Panc1 (cell line): ENCODE data around the gene ZFAND4. TPM values are rescaled to one million over a fixed set of nuclear protein-coding genes. Genes with fewer than 3 reads are reported as not detected.
"Not testable (repeated sequence)": the region's sequence is repeated elsewhere in the genome, so short reads cannot be mapped to it uniquely, and the experiment has no call there.

Source experiments
- ATAC-seq: fragments of 200-7000 bp; cut with Tn5 transposase; 2 replicates; pipeline ENCODE4 v1.9.1; 2020; ENCODE audit warnings: mild to moderate bottlenecking, moderate library complexity
- BruUV-seq: library from RNA; stranded (reverse); fragments of 400-500 nt; replicated peaks from 2 replicates; lab custom pipeline; 2021; lab: Mats Ljungman, UMichigan
- CTCF ChIA-PET: fragments of 300-600 bp; sonication (Branson Sonifier 250); formaldehyde crosslinking; loops from one replicate; lab custom pipeline; 2022; ENCODE audit warnings: antibody characterized with exemption; lab: Charles Lee
- POLR2A ChIA-PET: fragments of 300-600 bp; sonication (Branson Sonifier 250); formaldehyde crosslinking; loops from one replicate; lab custom pipeline; 2022; ENCODE audit warnings: antibody characterized with exemption; lab: Charles Lee
- DNase-seq: peaks from one replicate; pipeline ENCODE4 v3.0.0-alpha.2; 2010; ENCODE audit warnings: low read depth, low spot score
- H3K27ac ChIP-seq: 2 replicates; pipeline ENCODE4 v1.5.1; 2011; ENCODE audit warnings: mild to moderate bottlenecking, low read length, inconsistent platforms
- H3K27me3 ChIP-seq: fragments of 200-500 bp; sonication (Bioruptor generic); 2 replicates; pipeline ENCODE4 v1.6.0; 2014; ENCODE audit warnings: low read length, inconsistent platforms; ENCODE audit not compliant: control insufficient read depth, insufficient read depth
- H3K36me3 ChIP-seq: fragments of 200-500 bp; sonication (Bioruptor generic); 2 replicates; pipeline ENCODE4 v1.5.1; 2014; ENCODE audit warnings: inconsistent platforms, mild to moderate bottlenecking, low read length, moderate library complexity; ENCODE audit not compliant: control insufficient read depth, insufficient read depth
- H3K4me1 ChIP-seq: 2 replicates; pipeline ENCODE4 v1.5.1; 2011; ENCODE audit warnings: inconsistent platforms, mild to moderate bottlenecking, low read length, moderate library complexity; ENCODE audit not compliant: control insufficient read depth, insufficient read depth
- H3K4me3 ChIP-seq, 2 experiments: 2 replicates each; pipeline ENCODE4 v1.5.1; 2011 to 2012; ENCODE audit warnings: low read depth in 2 of 2, low read length in 2 of 2, mild to moderate bottlenecking in 2 of 2, inconsistent platforms in 1 of 2, moderate library complexity in 1 of 2
- H3K9me3 ChIP-seq: fragments of 200-500 bp; sonication (Bioruptor generic); 2 replicates; pipeline ENCODE4 v1.5.1; 2014; ENCODE audit warnings: low read depth, mild to moderate bottlenecking, inconsistent platforms, low read length, moderate library complexity; ENCODE audit not compliant: control insufficient read depth, insufficient read depth
- POLR2AphosphoS5 ChIP-seq: IDR thresholded peaks from 2 replicates; pipeline ENCODE4 v1.6.1; 2012; ENCODE audit warnings: mild to moderate bottlenecking, low read depth, low read length, moderate library complexity
- SIN3A ChIP-seq: IDR thresholded peaks from 2 replicates; pipeline ENCODE4 v1.6.1; 2012; ENCODE audit warnings: low read depth, mild to moderate bottlenecking, low read length, moderate library complexity, borderline replicate concordance; ENCODE audit not compliant: insufficient read depth
- TCF7L2 ChIP-seq: IDR thresholded peaks from 2 replicates; pipeline ENCODE4 v1.6.1; 2011; ENCODE audit warnings: mild to moderate bottlenecking, low read depth, low read length, inconsistent platforms
- in situ Hi-C: cut with HindIII; loops from 2 replicates; pipeline ENCODE4 v1.10.0; 2016; ENCODE audit warnings: low sequenced_read_pairs, low pct_unique_long_range_greater_than_20kb
- intact Hi-C: fragments of 100-400 bp; cut with micrococcal nuclease; formaldehyde crosslinking; loops from one replicate; pipeline ENCODE4 v1.10.0; 2022; ENCODE audit not compliant: unreplicated experiment
- total RNA-seq: library from RNA; stranded (reverse); gene quantifications from one replicate; pipeline ENCODE4 v1.2.1, GENCODE V29; 2021; ENCODE audit not compliant: unreplicated experiment
- TF ChIP-seq, protein P1 (sequence below): fragments of 450-650 bp; IDR thresholded peaks from 2 replicates; pipeline ENCODE4 v1.5.1; 2017; ENCODE audit warnings: mild to moderate bottlenecking
- TF ChIP-seq, protein P2 (sequence below), 2 experiments: IDR thresholded peaks; 2 replicates each; pipeline ENCODE4 v1.6.1; 2011 to 2012; ENCODE audit warnings: low read depth in 2 of 2, control low read depth in 1 of 2, low read length in 1 of 2, mild to moderate bottlenecking in 1 of 2, moderate library complexity in 1 of 2; ENCODE audit not compliant: insufficient read depth in 1 of 2

Gene ZFAND4
- total RNA-seq, 1 experiment from 2014 or later = 23.6 TPM

DNA sequence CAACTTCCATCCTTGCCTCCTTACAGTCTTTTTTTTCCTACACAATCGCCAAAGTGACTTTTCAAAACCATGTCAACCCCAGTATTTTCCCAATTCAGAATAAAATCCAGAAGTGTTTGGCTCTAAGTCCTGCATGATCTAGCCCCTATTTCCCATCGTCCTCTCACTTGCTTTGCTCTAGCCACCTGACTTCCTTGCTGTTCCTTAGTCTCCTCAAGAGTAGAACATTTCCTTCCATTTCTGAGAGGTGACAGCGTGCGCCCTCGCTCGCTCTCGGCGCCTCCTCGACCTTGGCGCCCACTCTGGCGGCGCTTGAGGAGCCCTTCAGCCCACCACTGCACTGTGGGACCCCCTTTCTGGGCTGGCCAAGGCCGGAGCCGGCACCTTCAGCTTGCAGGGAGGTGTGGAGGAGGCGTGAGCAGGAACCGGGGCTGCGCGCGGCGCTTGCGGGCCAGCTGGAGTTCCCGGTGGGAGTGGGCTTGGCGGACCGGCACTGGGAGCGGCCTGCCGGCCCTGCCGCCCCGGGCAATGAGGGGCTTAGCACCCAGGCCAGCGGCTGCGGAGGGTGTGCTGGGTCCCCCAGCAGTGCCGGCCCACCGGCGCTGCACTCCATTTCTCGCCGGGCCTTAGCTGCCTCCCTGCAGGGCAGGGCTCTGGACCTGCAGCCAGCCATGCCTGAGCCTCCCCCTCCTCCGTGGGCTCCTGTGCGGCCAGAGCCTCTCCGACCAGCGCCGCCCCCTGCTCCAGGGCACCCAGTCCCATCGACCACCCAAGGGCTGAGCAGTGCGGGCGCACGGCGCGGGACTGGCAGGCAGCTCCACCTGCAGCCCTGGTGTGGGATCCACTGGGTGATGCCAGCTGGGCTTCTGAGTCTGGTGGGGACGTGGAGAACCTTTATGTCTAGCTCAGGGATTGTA lies 72.0 kb downstream of the ZFAND4 start:
- DNase-seq, H3K9me3 ChIP-seq, H3K27ac ChIP-seq, POLR2A ChIA-PET, intact Hi-C loops, H3K4me1 ChIP-seq, CTCF ChIA-PET, H3K36me3 ChIP-seq, BruUV-seq, H3K27me3 ChIP-seq, in situ Hi-C loops: not testable (repeated sequence)
- peak; percentile 54; the same call in 1 of the 2 replicates for ATAC-seq
- TF ChIP-seq, protein P1, sequence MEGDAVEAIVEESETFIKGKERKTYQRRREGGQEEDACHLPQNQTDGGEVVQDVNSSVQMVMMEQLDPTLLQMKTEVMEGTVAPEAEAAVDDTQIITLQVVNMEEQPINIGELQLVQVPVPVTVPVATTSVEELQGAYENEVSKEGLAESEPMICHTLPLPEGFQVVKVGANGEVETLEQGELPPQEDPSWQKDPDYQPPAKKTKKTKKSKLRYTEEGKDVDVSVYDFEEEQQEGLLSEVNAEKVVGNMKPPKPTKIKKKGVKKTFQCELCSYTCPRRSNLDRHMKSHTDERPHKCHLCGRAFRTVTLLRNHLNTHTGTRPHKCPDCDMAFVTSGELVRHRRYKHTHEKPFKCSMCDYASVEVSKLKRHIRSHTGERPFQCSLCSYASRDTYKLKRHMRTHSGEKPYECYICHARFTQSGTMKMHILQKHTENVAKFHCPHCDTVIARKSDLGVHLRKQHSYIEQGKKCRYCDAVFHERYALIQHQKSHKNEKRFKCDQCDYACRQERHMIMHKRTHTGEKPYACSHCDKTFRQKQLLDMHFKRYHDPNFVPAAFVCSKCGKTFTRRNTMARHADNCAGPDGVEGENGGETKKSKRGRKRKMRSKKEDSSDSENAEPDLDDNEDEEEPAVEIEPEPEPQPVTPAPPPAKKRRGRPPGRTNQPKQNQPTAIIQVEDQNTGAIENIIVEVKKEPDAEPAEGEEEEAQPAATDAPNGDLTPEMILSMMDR = peak; percentile 16; the same call in 1 of the 2 replicates
- peak overlapping the region; percentile 31 to 50 for H3K4me3 ChIP-seq

DNA sequence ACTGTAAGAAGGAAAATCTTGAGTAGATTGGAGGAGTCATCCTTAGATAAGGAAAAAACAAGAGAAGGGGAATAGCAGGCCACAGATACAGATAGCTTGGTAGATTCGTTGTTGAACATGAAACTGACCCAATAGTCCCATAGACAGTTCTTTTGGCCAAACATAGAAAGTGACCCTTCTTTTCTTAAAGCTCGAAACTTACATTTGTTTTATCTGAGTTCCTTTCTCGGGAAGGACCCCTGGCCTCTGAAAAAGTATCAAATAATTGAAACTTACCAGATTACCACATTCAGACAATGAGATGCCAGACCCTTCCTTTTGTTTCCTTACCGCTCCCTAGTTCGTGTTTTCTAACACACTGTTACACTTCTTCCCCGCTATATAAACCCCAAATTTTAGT lies 72.9 kb downstream of the ZFAND4 start:
- H3K27me3 ChIP-seq = no peaks in the 10 kb centered on the region
- H3K27ac ChIP-seq = no peak overlapping the region
- in situ Hi-C loops = no loop called here
- ChIA-PET CTCF (no interaction called here), POLR2A (no interaction called here)
- H3K4me1 ChIP-seq = no peaks in the 10 kb centered on the region
- TF ChIP-seq TCF7L2 = no peak
- no peak for TF ChIP-seq SIN3A
- TF ChIP-seq, protein P1 = no peak
- TF ChIP-seq POLR2AphosphoS5 = no peak
- TF ChIP-seq, protein P2, sequence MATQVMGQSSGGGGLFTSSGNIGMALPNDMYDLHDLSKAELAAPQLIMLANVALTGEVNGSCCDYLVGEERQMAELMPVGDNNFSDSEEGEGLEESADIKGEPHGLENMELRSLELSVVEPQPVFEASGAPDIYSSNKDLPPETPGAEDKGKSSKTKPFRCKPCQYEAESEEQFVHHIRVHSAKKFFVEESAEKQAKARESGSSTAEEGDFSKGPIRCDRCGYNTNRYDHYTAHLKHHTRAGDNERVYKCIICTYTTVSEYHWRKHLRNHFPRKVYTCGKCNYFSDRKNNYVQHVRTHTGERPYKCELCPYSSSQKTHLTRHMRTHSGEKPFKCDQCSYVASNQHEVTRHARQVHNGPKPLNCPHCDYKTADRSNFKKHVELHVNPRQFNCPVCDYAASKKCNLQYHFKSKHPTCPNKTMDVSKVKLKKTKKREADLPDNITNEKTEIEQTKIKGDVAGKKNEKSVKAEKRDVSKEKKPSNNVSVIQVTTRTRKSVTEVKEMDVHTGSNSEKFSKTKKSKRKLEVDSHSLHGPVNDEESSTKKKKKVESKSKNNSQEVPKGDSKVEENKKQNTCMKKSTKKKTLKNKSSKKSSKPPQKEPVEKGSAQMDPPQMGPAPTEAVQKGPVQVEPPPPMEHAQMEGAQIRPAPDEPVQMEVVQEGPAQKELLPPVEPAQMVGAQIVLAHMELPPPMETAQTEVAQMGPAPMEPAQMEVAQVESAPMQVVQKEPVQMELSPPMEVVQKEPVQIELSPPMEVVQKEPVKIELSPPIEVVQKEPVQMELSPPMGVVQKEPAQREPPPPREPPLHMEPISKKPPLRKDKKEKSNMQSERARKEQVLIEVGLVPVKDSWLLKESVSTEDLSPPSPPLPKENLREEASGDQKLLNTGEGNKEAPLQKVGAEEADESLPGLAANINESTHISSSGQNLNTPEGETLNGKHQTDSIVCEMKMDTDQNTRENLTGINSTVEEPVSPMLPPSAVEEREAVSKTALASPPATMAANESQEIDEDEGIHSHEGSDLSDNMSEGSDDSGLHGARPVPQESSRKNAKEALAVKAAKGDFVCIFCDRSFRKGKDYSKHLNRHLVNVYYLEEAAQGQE (IDR thresholded peaks at IDR 0.05; ENCODE audit: insufficient read depth in 1 of 2, low read depth in 2 of 2, low read length in 1 of 2) = no peak
- H3K4me3 ChIP-seq = no peak overlapping the region
- no peaks in the 10 kb centered on the region; the same call in 1 of the 2 replicates for H3K9me3 ChIP-seq
- intact Hi-C loops = no loop called here
- DNase-seq (no peak), ATAC-seq (no peak)
- no TSS peak for BruUV-seq
- H3K36me3 ChIP-seq = no peaks in the 10 kb centered on the region
